Breast epithelium (tissue), 4 donors: ENCODE results near the gene HACD2. TPM values are rescaled to one million over a fixed set of nuclear protein-coding genes. Genes with fewer than 3 reads are reported as not detected.
A peak's percentile ranks its signal among the peaks of the same experiment; 100 is the strongest.

Source experiments
- DNase-seq, 2 donors: peaks; one replicate each; pipeline ENCODE4 v3.0.0-alpha.2; 2019; ENCODE audit warnings: low spot score in 2 of 2
- H3K27ac ChIP-seq, 2 donors: fragments of 200-600 bp; sonication (generic) in 1 of 2; one replicate each; pipeline ENCODE4 v1.5.1; 2016 to 2019; ENCODE audit warnings: mild to moderate bottlenecking in 1 of 2
- H3K27me3 ChIP-seq, 2 donors: fragments of 200-600 bp; sonication (generic) in 1 of 2; one replicate each; pipeline versions ENCODE4 v1.5.1 to v1.6.0; 2017 to 2019; ENCODE audit warnings: control low read depth in 1 of 2, mild to moderate bottlenecking in 1 of 2
- H3K36me3 ChIP-seq: fragments of 200-600 bp; one replicate; pipeline ENCODE4 v1.5.1; 2019
- H3K4me1 ChIP-seq, 2 donors: fragments of 200-600 bp; sonication (generic); one replicate each; pipeline ENCODE4 v1.5.1; 2016 to 2019; ENCODE audit warnings: control low read depth in 1 of 2
- H3K4me3 ChIP-seq, 3 donors: fragments of 200-600 bp; sonication (generic); 1 replicate in 2 of 3; 2 replicates in 1 of 3; pipeline ENCODE4 v1.5.1; 2016 to 2019; ENCODE audit warnings: mild to moderate bottlenecking in 3 of 3, moderate library complexity in 2 of 3
- H3K9me3 ChIP-seq, 2 donors: fragments of 200-600 bp; sonication (generic) in 1 of 2; one replicate each; pipeline ENCODE4 v1.5.1; 2016 to 2019; ENCODE audit warnings: control low read depth in 1 of 2
- POLR2A ChIP-seq: fragments of 450-650 bp; IDR thresholded peaks from one replicate; pipeline ENCODE4 v1.6.1; 2016; ENCODE audit warnings: antibody characterized with exemption, mild to moderate bottlenecking, moderate library complexity
- POLR2AphosphoS5 ChIP-seq, 3 donors: sonication (generic); formaldehyde crosslinking; IDR thresholded peaks; one replicate each; pipeline ENCODE4 v1.6.1; 2017; ENCODE audit warnings: antibody characterized with exemption in 3 of 3
- intact Hi-C: fragments of 100-400 bp; cut with DNase I; formaldehyde crosslinking; loops from one replicate; pipeline ENCODE4 v1.15.1; 2023; ENCODE audit warnings: low total_unique reads
- total RNA-seq, 3 donors: library from RNA; depleted of rRNA; stranded (reverse); fragments of >200 nt; gene quantifications; one replicate each; pipeline ENCODE4 v1.1.0, GENCODE V29; 2016
- TF ChIP-seq, protein P1 (sequence below), 3 donors: fragments of 450-650 bp; IDR thresholded peaks; one replicate each; pipeline ENCODE4 v1.5.1; 2016 to 2017; ENCODE audit warnings: antibody characterized with exemption in 3 of 3, mild to moderate bottlenecking in 3 of 3, moderate library complexity in 3 of 3

HACD2 gene
- total RNA-seq, 3 donors from 2014 or later, result 29.5 to 61.0 (median 55.9) TPM

DNA sequence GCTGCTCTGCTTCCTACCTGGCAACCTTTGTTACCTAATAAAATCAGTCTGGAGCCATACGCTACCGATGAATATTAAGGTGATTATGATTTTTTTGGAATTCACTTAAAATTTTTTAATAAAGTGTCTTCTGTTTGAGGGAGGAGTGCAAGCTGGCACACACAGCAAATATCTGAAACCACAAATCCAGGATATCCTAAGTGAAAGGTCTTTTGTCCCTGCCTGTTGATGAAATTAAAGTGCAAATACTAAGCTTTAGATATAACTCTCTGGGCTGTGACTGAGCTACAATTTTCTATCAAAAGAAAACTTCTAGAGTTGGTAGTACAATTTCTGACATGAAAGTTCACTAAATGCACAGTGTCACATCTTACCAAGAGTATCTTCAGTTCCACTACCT lies 23.7 kb downstream of the HACD2 start:
- no peaks in the 10 kb centered on the region for H3K27me3 ChIP-seq
- H3K4me1 ChIP-seq, result no peaks in the 10 kb centered on the region
- DNase-seq, result no peak
- no peaks in the 10 kb centered on the region for H3K9me3 ChIP-seq
- H3K4me3 ChIP-seq, result no peak overlapping the region
- H3K36me3 ChIP-seq, result no peaks in the 10 kb centered on the region
- no peak for TF ChIP-seq POLR2A
- TF ChIP-seq, protein P1, sequence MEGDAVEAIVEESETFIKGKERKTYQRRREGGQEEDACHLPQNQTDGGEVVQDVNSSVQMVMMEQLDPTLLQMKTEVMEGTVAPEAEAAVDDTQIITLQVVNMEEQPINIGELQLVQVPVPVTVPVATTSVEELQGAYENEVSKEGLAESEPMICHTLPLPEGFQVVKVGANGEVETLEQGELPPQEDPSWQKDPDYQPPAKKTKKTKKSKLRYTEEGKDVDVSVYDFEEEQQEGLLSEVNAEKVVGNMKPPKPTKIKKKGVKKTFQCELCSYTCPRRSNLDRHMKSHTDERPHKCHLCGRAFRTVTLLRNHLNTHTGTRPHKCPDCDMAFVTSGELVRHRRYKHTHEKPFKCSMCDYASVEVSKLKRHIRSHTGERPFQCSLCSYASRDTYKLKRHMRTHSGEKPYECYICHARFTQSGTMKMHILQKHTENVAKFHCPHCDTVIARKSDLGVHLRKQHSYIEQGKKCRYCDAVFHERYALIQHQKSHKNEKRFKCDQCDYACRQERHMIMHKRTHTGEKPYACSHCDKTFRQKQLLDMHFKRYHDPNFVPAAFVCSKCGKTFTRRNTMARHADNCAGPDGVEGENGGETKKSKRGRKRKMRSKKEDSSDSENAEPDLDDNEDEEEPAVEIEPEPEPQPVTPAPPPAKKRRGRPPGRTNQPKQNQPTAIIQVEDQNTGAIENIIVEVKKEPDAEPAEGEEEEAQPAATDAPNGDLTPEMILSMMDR (IDR thresholded peaks at IDR 0.05), result no peak
- TF ChIP-seq POLR2AphosphoS5 (IDR thresholded peaks at IDR 0.05), result no peak
- H3K27ac ChIP-seq, result peak overlapping the region; percentile 10 to 45
- intact Hi-C loops, result no loop called here

DNA sequence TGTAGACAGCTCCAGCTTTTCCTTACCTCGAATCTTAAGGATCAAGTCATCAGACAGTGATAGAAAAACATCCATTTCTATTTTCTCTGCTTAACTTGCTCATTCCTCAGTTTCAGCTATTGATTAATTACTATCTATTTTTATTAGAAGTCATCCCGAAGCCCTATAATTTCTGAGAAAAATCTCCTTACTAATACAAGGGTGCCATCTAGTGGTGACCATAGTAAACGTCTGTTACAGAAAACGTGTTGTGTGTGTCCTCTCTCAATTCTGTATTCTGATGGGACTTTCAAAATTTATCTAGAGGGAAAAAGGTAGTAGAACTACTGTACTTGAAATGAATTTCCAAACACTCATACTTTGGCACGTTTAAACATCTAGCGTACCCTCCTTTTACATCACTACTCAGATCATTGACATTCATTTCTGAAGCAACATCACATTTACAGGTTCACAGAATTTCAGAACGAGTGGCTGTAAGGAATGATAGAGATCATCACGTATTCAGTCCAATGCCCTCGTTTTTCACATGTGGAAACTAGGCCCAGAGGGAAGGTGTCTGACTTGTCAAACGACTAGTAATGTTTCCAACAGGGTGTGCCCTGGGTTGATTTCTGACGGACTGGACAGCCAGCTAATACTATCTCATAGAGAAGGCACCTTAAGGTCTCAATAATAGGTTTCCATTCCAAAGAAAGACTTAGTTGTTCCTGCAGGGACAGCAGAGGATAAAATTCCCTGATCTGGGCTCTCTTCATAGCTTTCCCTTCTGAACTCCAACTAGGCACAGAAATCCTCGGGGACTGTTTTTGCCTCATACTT lies 25.6 kb downstream of the HACD2 start:
- TF ChIP-seq, protein P1 (IDR thresholded peaks at IDR 0.05), result peak; percentile 22 to 80 (median 61)
- TF ChIP-seq POLR2A, result no peak
- no peak for TF ChIP-seq POLR2AphosphoS5 (IDR thresholded peaks at IDR 0.05)
- Histone ChIP-seq H3K4me1 (no peaks in the 10 kb centered on the region), H3K27ac (no peak overlapping the region), H3K36me3 (no peaks in the 10 kb centered on the region), H3K4me3 (no peak overlapping the region), H3K27me3 (no peaks in the 10 kb centered on the region), H3K9me3 (peaks cover 0 to 5% of the 10 kb centered on the region in 2 donors)
- intact Hi-C loops, result no loop called here
- no peak for DNase-seq

DNA sequence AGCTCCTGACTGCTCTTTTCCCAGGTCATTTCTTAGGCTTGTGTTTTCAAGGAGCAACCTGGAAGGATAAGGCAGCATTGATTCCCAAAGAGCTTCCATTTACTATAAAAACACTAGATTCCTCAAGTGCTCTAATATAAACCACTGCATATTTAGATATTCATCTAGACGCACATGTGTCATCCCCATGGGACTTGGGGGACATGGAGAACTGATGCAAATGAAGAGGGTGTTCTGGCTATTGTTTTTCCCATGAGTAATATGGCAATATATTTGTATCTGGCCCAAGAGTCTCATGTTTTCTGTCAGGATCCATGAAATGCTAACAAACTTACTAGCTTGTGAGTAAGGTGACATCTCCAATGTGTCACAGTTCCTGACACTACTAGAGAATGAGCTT lies 31.3 kb downstream of the HACD2 start:
- no peak for TF ChIP-seq POLR2AphosphoS5 (IDR thresholded peaks at IDR 0.05)
- TF ChIP-seq POLR2A, result no peak
- TF ChIP-seq, protein P1 (IDR thresholded peaks at IDR 0.05), result no peak
- Histone ChIP-seq H3K27ac (no peak overlapping the region), H3K27me3 (no peaks in the 10 kb centered on the region), H3K9me3 (peaks cover 3 to 22% of the 10 kb centered on the region in 2 donors), H3K4me1 (no peaks in the 10 kb centered on the region), H3K4me3 (no peak overlapping the region), H3K36me3 (no peaks in the 10 kb centered on the region)
- intact Hi-C loops, result no loop called here
- no peak for DNase-seq

DNA sequence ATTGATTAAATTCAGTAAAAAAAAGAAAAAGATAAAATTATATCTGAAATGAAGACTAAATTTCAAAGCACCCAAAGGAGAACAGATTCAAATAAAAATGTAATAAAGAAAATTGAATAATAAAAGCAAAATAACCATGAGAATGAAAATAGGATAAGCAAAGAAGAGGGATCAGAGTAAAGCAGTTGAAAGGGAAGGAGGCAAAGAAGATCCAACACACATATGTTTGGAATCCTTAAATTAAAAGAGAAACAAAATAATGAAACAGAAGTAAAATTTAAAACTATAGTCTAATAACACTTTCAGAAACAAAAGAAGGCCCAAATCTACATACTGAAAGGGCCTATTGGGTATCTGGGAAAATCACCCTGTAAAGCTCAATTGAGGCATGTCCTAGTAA lies 32.1 kb downstream of the HACD2 start:
- Histone ChIP-seq H3K36me3 (no peaks in the 10 kb centered on the region), H3K4me1 (no peaks in the 10 kb centered on the region), H3K27ac (no peak overlapping the region), H3K27me3 (no peaks in the 10 kb centered on the region), H3K4me3 (no peak overlapping the region), H3K9me3 (peaks cover 3 to 22% of the 10 kb centered on the region in 2 donors)
- intact Hi-C loops, result no loop called here
- TF ChIP-seq POLR2A (no peak), POLR2AphosphoS5 (IDR thresholded peaks at IDR 0.05) (no peak)
- TF ChIP-seq, protein P1 (IDR thresholded peaks at IDR 0.05), result no peak
- DNase-seq, result no peak

DNA sequence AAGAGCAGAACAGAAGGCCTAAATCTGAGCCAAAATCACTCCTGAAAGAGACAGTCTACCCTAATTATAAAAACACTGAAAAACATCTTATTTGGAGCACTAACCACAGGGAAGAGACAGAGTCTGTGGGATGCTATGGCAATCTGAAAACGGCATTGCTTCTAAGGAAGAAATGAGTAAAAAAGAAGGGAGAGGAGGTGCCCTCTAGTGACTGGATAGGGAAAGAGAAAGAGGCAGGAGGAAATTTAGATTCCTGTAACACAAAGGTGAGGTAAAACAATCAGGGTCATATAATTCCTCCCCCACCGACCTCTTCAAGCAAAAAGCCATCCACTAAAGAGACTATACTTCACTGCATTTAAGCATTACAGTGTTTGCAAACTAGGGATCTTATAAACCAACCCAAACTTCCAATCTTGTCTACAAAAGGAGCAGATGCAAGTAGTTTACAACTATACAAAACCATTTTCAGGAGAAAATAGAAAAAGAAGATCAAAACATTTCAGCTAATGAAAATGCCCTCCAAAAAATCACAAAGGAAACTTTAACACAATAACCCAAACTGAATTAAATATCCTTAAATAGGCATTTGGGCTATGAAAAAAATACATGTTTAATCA lies 32.6 kb downstream of the HACD2 start:
- Histone ChIP-seq H3K27me3 (no peaks in the 10 kb centered on the region), H3K4me1 (no peaks in the 10 kb centered on the region), H3K4me3 (no peak overlapping the region), H3K27ac (no peak overlapping the region), H3K36me3 (no peaks in the 10 kb centered on the region), H3K9me3 (peaks cover 3 to 22% of the 10 kb centered on the region in 2 donors)
- no peak for TF ChIP-seq POLR2AphosphoS5 (IDR thresholded peaks at IDR 0.05)
- TF ChIP-seq, protein P1 (IDR thresholded peaks at IDR 0.05), result no peak
- no peak for TF ChIP-seq POLR2A
- DNase-seq, result no peak
- intact Hi-C loops, result no loop called here
